Naive thymus-derived CD4-positive, alpha-beta T cell (primary cell): Measurements from ENCODE around the gene LAMA5. TPM values are rescaled to one million over a fixed set of nuclear protein-coding genes. Genes with fewer than 3 reads are reported as not detected.

Experiments used
- ATAC-seq: fragments of 150-1000 bp; cut with Tn5 transposase; 2 replicates; pipeline ENCODE4 v1.10.0; 2021; ENCODE audit warnings: mild to moderate bottlenecking, moderate library complexity
- CTCF ChIA-PET: fragments of 350-600 bp; sonication (Branson Sonifier 250); formaldehyde crosslinking; loops from one replicate; lab custom pipeline; 2021; ENCODE audit warnings: antibody characterized with exemption; lab: Charles Lee
- POLR2A ChIA-PET: fragments of 350-600 bp; sonication (Branson Sonifier 250); formaldehyde crosslinking; loops from one replicate; lab custom pipeline; 2021; ENCODE audit warnings: antibody characterized with exemption, inconsistent platforms; lab: Charles Lee
- DNase-seq, 9 donors: peaks; one replicate each; pipeline versions ENCODE4 v3.0.0 to v3.0.0-alpha.2; 2020 to 2022; ENCODE audit warnings: mixed read lengths in 1 of 9
- H3K27ac ChIP-seq: one replicate; pipeline ENCODE4 v1.7.0; 2013; ENCODE audit warnings: mild to moderate bottlenecking, low read depth, low read length, moderate library complexity
- H3K27me3 ChIP-seq, 2 donors: one replicate each; pipeline ENCODE4 v1.7.0; 2013; ENCODE audit warnings: low read length in 2 of 2, mild to moderate bottlenecking in 2 of 2, moderate library complexity in 2 of 2; ENCODE audit not compliant: control insufficient read depth in 2 of 2, insufficient read depth in 2 of 2
- H3K36me3 ChIP-seq, 3 experiments: 1 replicate in 2 of 3; 2 replicates in 1 of 3; pipeline ENCODE4 v1.7.0; 2013; ENCODE audit warnings: low read length in 3 of 3, mild to moderate bottlenecking in 3 of 3, moderate library complexity in 1 of 3; ENCODE audit not compliant: insufficient read depth in 3 of 3, control insufficient read depth in 2 of 3
- H3K4me1 ChIP-seq, 2 donors: one replicate each; pipeline ENCODE4 v1.7.0; 2013; ENCODE audit warnings: low read length in 2 of 2, mild to moderate bottlenecking in 2 of 2, moderate library complexity in 1 of 2; ENCODE audit not compliant: control insufficient read depth in 2 of 2, insufficient read depth in 2 of 2
- H3K4me3 ChIP-seq: 2 replicates; pipeline ENCODE4 v1.7.0; 2013; ENCODE audit warnings: mild to moderate bottlenecking, low read length
- H3K9me3 ChIP-seq, 3 experiments: 1 replicate in 2 of 3; 2 replicates in 1 of 3; pipeline ENCODE4 v1.7.0; 2013; ENCODE audit warnings: low read length in 3 of 3; ENCODE audit not compliant: control insufficient read depth in 2 of 3
- H3K27ac Mint-ChIP-seq, 9 donors: one replicate each; pipeline ENCODE4 v1.8.0; 2020 to 2022; ENCODE audit warnings: mixed read lengths in 9 of 9, mild to moderate bottlenecking in 8 of 9, moderate library complexity in 5 of 9, inconsistent platforms in 2 of 9
- H3K27me3 Mint-ChIP-seq, 5 donors: one replicate each; pipeline ENCODE4 v1.8.0; 2021 to 2022; ENCODE audit warnings: mixed read lengths in 5 of 5, mild to moderate bottlenecking in 1 of 5
- H3K36me3 Mint-ChIP-seq, 5 donors: one replicate each; pipeline ENCODE4 v1.8.0; 2020 to 2022; ENCODE audit warnings: mixed read lengths in 5 of 5, mild to moderate bottlenecking in 3 of 5, inconsistent platforms in 1 of 5
- H3K4me1 Mint-ChIP-seq, 7 donors: one replicate each; pipeline ENCODE4 v1.8.0; 2020 to 2022; ENCODE audit warnings: mixed read lengths in 7 of 7, mild to moderate bottlenecking in 3 of 7, inconsistent platforms in 1 of 7
- H3K4me3 Mint-ChIP-seq, 10 donors: one replicate each; pipeline ENCODE4 v1.8.0; 2020 to 2022; ENCODE audit warnings: mild to moderate bottlenecking in 10 of 10, mixed read lengths in 10 of 10, moderate library complexity in 6 of 10, inconsistent platforms in 2 of 10
- H3K9me3 Mint-ChIP-seq, 11 donors: one replicate each; pipeline ENCODE4 v1.8.0; 2020 to 2022; ENCODE audit warnings: mixed read lengths in 11 of 11, mild to moderate bottlenecking in 4 of 11, inconsistent platforms in 1 of 11, moderate library complexity in 1 of 11
- intact Hi-C, 2 donors: fragments of 100-400 bp; cut with micrococcal nuclease; formaldehyde crosslinking; loops; one replicate each; pipeline ENCODE4 v1.15.1; 2023
- polyA plus RNA-seq, 2 donors: library from polyadenylated mRNA; unstranded; fragments of 300-500 nt; fragmentation: Illumina TruSeq; gene quantifications; one replicate each; pipeline ENCODE4 v1.2.3, GENCODE V29; 2021
- total RNA-seq, 6 experiments: library from RNA in 5 of 6; stranded (reverse) in 5 of 6; gene quantifications; 1 replicate in 5 of 6; 2 replicates in 1 of 6; pipeline ENCODE4 v1.2.3 and lab custom pipeline; 2021 to 2026

Gene LAMA5
- total and polyA plus RNA-seq, 7 experiments from 2014 or later, result 0.05 to 1.3 (median 0.57) TPM; not detected in 2

- H3K4me1 ChIP-seq, result no peaks in the 10 kb centered on the region
- ATAC-seq (no peak), DNase-seq (no peak)
- intact Hi-C loops, result no loop called here
- H3K4me3 ChIP-seq, result no peak overlapping the region
- Mint-ChIP-seq H3K36me3 (no peaks in the 10 kb centered on the region), H3K4me3 (no peak overlapping the region), H3K4me1 (no peaks in the 10 kb centered on the region), H3K27me3 (peaks cover 0 to 9% (median 0%) of the 10 kb centered on the region in 5 donors), H3K27ac (no peak overlapping the region), H3K9me3 (no peaks in the 10 kb centered on the region)
- H3K36me3 ChIP-seq, result no peaks in the 10 kb centered on the region
- H3K27ac ChIP-seq, result no peak overlapping the region
- no peaks in the 10 kb centered on the region for H3K9me3 ChIP-seq
- no peaks in the 10 kb centered on the region for H3K27me3 ChIP-seq
- ChIA-PET POLR2A (no interaction called here), CTCF (no interaction called here)
Measured at GRCh38 chr20:62333820-62334595, 33.1 kb downstream of the LAMA5 start.

- intact Hi-C loops, result no loop called here
- no peaks in the 10 kb centered on the region for H3K27me3 ChIP-seq
- H3K36me3 ChIP-seq, result no peaks in the 10 kb centered on the region
- Mint-ChIP-seq H3K27ac (no peak overlapping the region), H3K9me3 (no peaks in the 10 kb centered on the region), H3K4me3 (no peak overlapping the region), H3K36me3 (no peaks in the 10 kb centered on the region), H3K4me1 (no peaks in the 10 kb centered on the region), H3K27me3 (peaks cover 0 to 5% (median 0%) of the 10 kb centered on the region in 5 donors)
- H3K27ac ChIP-seq, result no peak overlapping the region
- no peaks in the 10 kb centered on the region for H3K9me3 ChIP-seq
- ATAC-seq (no peak), DNase-seq (no peak)
- no peak overlapping the region for H3K4me3 ChIP-seq
- H3K4me1 ChIP-seq, result no peaks in the 10 kb centered on the region
- ChIA-PET CTCF (no interaction called here), POLR2A (no interaction called here)
Measured at GRCh38 chr20:62332989-62333819, 33.9 kb downstream of the LAMA5 start.

DNA sequence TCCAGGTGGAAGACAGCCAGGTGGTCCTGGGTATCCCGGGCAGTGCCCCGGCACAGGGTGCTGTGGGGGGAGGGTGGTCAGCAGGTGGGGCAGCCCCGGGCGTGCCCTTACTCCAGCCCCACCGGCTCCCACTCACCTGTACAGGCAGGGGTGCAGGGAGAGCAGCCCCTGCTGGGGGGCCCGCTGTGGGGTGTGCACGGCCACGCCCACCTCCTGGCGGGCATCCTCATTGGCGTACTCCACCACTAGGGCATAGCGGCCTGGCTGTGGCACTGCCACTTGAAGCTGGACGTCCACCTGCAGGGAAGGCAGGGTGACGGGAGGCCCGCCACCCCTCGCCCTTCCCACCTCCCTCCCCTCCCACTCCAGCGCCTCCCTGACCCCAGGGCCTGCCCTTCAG lies 34.7 kb downstream of the LAMA5 start:
- H3K27me3 Mint-ChIP-seq, result peaks cover 0 to 5% (median 0%) of the 10 kb centered on the region in 5 donors
- H3K27ac ChIP-seq, result no peak overlapping the region
- CTCF ChIA-PET, result no interaction called here
- DNase-seq (no peak), ATAC-seq (no peak)
- no peaks in the 10 kb centered on the region for H3K9me3 Mint-ChIP-seq
- POLR2A ChIA-PET, result no interaction called here
- no peaks in the 10 kb centered on the region for H3K9me3 ChIP-seq
- H3K4me1 ChIP-seq, result no peaks in the 10 kb centered on the region
- H3K27me3 ChIP-seq, result no peaks in the 10 kb centered on the region
- no peaks in the 10 kb centered on the region for H3K36me3 Mint-ChIP-seq
- no peaks in the 10 kb centered on the region for H3K4me1 Mint-ChIP-seq
- H3K27ac Mint-ChIP-seq, result no peak overlapping the region
- H3K4me3 ChIP-seq, result no peak overlapping the region
- no peaks in the 10 kb centered on the region for H3K36me3 ChIP-seq
- intact Hi-C loops, result no loop called here
- no peak overlapping the region for H3K4me3 Mint-ChIP-seq

- no peaks in the 10 kb centered on the region for H3K9me3 Mint-ChIP-seq
- Histone ChIP-seq H3K4me3 (no peak overlapping the region), H3K27me3 (no peaks in the 10 kb centered on the region), H3K27ac (no peak overlapping the region), H3K9me3 (no peaks in the 10 kb centered on the region), H3K36me3 (no peaks in the 10 kb centered on the region), H3K4me1 (no peaks in the 10 kb centered on the region)
- H3K27ac Mint-ChIP-seq, result no peak overlapping the region
- no peaks in the 10 kb centered on the region for H3K27me3 Mint-ChIP-seq
- DNase-seq (no peak), ATAC-seq (no peak)
- no peaks in the 10 kb centered on the region for H3K4me1 Mint-ChIP-seq
- ChIA-PET CTCF (no interaction called here), POLR2A (no interaction called here)
- H3K4me3 Mint-ChIP-seq, result no peak overlapping the region
- intact Hi-C loops, result no loop called here
- no peaks in the 10 kb centered on the region for H3K36me3 Mint-ChIP-seq
Measured at GRCh38 chr20:62331347-62331746, 35.8 kb downstream of the LAMA5 start.

DNA sequence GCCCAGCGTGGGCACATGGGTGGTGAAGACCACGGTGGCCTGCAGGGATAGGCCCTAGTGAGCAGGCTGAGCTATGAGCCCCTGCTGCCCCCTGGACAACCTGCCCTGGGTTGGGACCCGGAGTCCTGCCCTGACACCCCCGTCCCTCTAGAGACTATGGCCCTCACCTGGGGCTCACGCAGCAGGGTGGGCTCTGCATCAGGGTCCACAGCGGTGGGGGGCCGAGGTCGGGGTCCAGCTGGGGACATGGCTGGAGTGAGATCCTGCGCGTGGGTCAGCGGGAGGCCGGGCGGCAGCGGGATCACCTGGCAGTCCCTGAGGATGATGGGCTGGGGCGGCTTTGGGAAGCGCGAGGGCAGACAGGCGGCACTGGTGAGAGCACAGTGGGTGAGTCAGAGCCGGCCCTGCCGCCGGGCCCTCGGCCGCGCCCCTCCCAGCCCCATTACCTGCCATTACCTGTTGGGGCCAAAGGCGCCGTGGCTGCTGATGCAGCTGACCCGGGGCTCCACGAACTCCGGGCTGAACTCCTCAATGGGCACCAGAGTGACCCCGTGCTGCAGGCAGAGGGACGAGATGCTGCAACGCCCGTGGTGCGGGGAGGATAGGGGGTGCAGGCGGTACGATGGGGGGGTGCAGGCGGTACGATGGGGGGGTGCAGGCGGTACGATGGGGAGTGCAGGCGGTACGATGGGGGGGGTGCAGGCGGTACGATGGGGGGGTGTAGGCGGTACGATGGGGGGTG lies 36.4 kb downstream of the LAMA5 start:
- Histone ChIP-seq H3K36me3 (no peaks in the 10 kb centered on the region), H3K4me3 (no peak overlapping the region), H3K4me1 (no peaks in the 10 kb centered on the region), H3K27ac (no peak overlapping the region), H3K27me3 (no peaks in the 10 kb centered on the region), H3K9me3 (no peaks in the 10 kb centered on the region)
- Mint-ChIP-seq H3K27me3 (no peaks in the 10 kb centered on the region), H3K9me3 (peaks cover 0 to 1% (median 0%) of the 10 kb centered on the region in 11 donors), H3K4me3 (no peak overlapping the region), H3K36me3 (no peaks in the 10 kb centered on the region), H3K4me1 (no peaks in the 10 kb centered on the region), H3K27ac (no peak overlapping the region)
- intact Hi-C loops, result no loop called here
- no peak for DNase-seq
- ChIA-PET CTCF (no interaction called here), POLR2A (no interaction called here)
- no peak for ATAC-seq

DNA sequence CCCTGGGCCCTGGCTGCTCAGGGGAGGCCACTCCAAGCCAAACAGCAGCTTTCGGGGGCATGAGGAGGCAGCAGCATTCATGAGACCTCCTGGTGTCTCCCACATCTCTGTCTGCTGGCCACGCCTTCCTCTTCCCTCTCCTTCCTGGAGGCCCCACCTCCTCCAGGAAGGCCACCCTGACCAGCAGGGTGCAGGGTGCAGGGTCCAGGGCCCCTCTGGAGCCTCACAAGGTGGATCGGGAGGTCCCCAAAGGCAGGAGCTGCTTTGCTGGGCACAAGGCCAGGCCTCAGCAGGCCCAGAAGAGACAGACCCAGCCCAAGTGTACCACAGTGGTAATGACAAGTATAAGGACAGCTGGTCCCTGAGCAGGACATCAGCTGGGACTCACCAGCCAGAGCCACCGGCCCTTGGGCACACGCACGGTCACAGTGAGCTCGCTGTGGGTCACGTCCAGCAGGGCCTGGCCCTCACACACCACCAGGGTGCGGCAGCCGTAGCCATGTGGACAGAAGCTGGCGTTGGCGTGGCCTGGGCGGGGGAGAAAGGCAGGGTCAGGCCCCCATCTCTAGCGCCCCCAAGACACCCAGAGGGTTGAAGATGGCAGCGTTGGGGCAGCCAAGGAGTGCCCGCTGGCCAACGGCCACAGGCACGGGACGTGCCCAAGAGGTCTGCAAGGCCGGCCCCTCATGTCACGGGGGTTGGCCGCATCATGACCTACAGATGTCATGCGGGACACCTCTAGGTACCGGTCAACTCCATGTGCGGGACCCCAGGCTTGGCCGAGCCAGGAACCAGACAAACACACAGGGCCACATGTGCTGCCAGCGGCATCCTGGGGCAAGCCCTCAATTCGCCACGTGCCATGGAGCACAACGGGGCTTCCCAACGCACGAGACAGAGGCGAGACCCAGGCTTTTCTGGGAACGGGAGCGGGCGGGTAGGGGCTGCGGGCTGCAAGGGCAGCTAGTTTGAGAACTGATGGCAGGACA lies 37.4 kb downstream of the LAMA5 start:
- H3K36me3 ChIP-seq, result no peaks in the 10 kb centered on the region
- no peaks in the 10 kb centered on the region for H3K27me3 ChIP-seq
- ChIA-PET CTCF (no interaction called here), POLR2A (no interaction called here)
- H3K27ac Mint-ChIP-seq, result no peak overlapping the region
- H3K36me3 Mint-ChIP-seq, result no peaks in the 10 kb centered on the region
- no peaks in the 10 kb centered on the region for H3K4me1 ChIP-seq
- H3K4me3 ChIP-seq, result no peak overlapping the region
- no peaks in the 10 kb centered on the region for H3K9me3 ChIP-seq
- peaks cover 0 to 2% (median 0%) of the 10 kb centered on the region in 11 donors for H3K9me3 Mint-ChIP-seq
- no peaks in the 10 kb centered on the region for H3K27me3 Mint-ChIP-seq
- DNase-seq (no peak), ATAC-seq (no peak)
- H3K27ac ChIP-seq, result no peak overlapping the region
- H3K4me3 Mint-ChIP-seq, result no peak overlapping the region
- intact Hi-C loops, result no loop called here
- H3K4me1 Mint-ChIP-seq, result peaks cover 0 to 3% (median 0%) of the 10 kb centered on the region in 7 donors
